Panc1 (cell line): ENCODE results near the gene STUB1. TPM values are rescaled to one million over a fixed set of nuclear protein-coding genes. Genes with fewer than 3 reads are reported as not detected.
A peak's percentile ranks its signal among the peaks of the same experiment; 100 is the strongest.

Experiments used
- ATAC-seq: fragments of 200-7000 bp; cut with Tn5 transposase; 2 replicates; pipeline ENCODE4 v1.9.1; 2020; ENCODE audit warnings: mild to moderate bottlenecking, moderate library complexity
- BruUV-seq: library from RNA; stranded (reverse); fragments of 400-500 nt; replicated peaks from 2 replicates; lab custom pipeline; 2021; lab: Mats Ljungman, UMichigan
- CTCF ChIA-PET: fragments of 300-600 bp; sonication (Branson Sonifier 250); formaldehyde crosslinking; loops from one replicate; lab custom pipeline; 2022; ENCODE audit warnings: antibody characterized with exemption; lab: Charles Lee
- POLR2A ChIA-PET: fragments of 300-600 bp; sonication (Branson Sonifier 250); formaldehyde crosslinking; loops from one replicate; lab custom pipeline; 2022; ENCODE audit warnings: antibody characterized with exemption; lab: Charles Lee
- DNase-seq: peaks from one replicate; pipeline ENCODE4 v3.0.0-alpha.2; 2010; ENCODE audit warnings: low read depth, low spot score
- H3K27ac ChIP-seq: 2 replicates; pipeline ENCODE4 v1.5.1; 2011; ENCODE audit warnings: mild to moderate bottlenecking, low read length, inconsistent platforms
- H3K27me3 ChIP-seq: fragments of 200-500 bp; sonication (Bioruptor generic); 2 replicates; pipeline ENCODE4 v1.6.0; 2014; ENCODE audit warnings: low read length, inconsistent platforms; ENCODE audit not compliant: control insufficient read depth, insufficient read depth
- H3K36me3 ChIP-seq: fragments of 200-500 bp; sonication (Bioruptor generic); 2 replicates; pipeline ENCODE4 v1.5.1; 2014; ENCODE audit warnings: inconsistent platforms, mild to moderate bottlenecking, low read length, moderate library complexity; ENCODE audit not compliant: control insufficient read depth, insufficient read depth
- H3K4me1 ChIP-seq: 2 replicates; pipeline ENCODE4 v1.5.1; 2011; ENCODE audit warnings: inconsistent platforms, mild to moderate bottlenecking, low read length, moderate library complexity; ENCODE audit not compliant: control insufficient read depth, insufficient read depth
- H3K4me3 ChIP-seq, 2 experiments: 2 replicates each; pipeline ENCODE4 v1.5.1; 2011 to 2012; ENCODE audit warnings: low read depth in 2 of 2, low read length in 2 of 2, mild to moderate bottlenecking in 2 of 2, inconsistent platforms in 1 of 2, moderate library complexity in 1 of 2
- H3K9me3 ChIP-seq: fragments of 200-500 bp; sonication (Bioruptor generic); 2 replicates; pipeline ENCODE4 v1.5.1; 2014; ENCODE audit warnings: low read depth, mild to moderate bottlenecking, inconsistent platforms, low read length, moderate library complexity; ENCODE audit not compliant: control insufficient read depth, insufficient read depth
- CTCF ChIP-seq: fragments of 450-650 bp; IDR thresholded peaks from 2 replicates; pipeline ENCODE4 v1.5.1; 2017; ENCODE audit warnings: mild to moderate bottlenecking
- POLR2AphosphoS5 ChIP-seq: IDR thresholded peaks from 2 replicates; pipeline ENCODE4 v1.6.1; 2012; ENCODE audit warnings: mild to moderate bottlenecking, low read depth, low read length, moderate library complexity
- REST ChIP-seq, 2 experiments: IDR thresholded peaks; 2 replicates each; pipeline ENCODE4 v1.6.1; 2011 to 2012; ENCODE audit warnings: low read depth in 2 of 2, control low read depth in 1 of 2, low read length in 1 of 2, mild to moderate bottlenecking in 1 of 2, moderate library complexity in 1 of 2; ENCODE audit not compliant: insufficient read depth in 1 of 2
- SIN3A ChIP-seq: IDR thresholded peaks from 2 replicates; pipeline ENCODE4 v1.6.1; 2012; ENCODE audit warnings: low read depth, mild to moderate bottlenecking, low read length, moderate library complexity, borderline replicate concordance; ENCODE audit not compliant: insufficient read depth
- TCF7L2 ChIP-seq: IDR thresholded peaks from 2 replicates; pipeline ENCODE4 v1.6.1; 2011; ENCODE audit warnings: mild to moderate bottlenecking, low read depth, low read length, inconsistent platforms
- in situ Hi-C: cut with HindIII; loops from 2 replicates; pipeline ENCODE4 v1.10.0; 2016; ENCODE audit warnings: low sequenced_read_pairs, low pct_unique_long_range_greater_than_20kb
- intact Hi-C: fragments of 100-400 bp; cut with micrococcal nuclease; formaldehyde crosslinking; loops from one replicate; pipeline ENCODE4 v1.10.0; 2022; ENCODE audit not compliant: unreplicated experiment
- total RNA-seq: library from RNA; stranded (reverse); gene quantifications from one replicate; pipeline ENCODE4 v1.2.1, GENCODE V29; 2021; ENCODE audit not compliant: unreplicated experiment

The STUB1 gene
- total RNA-seq, 1 experiment from 2014 or later, result 217 TPM

- Histone ChIP-seq H3K27me3 (no peaks in the 10 kb centered on the region), H3K36me3 (no peaks in the 10 kb centered on the region; the same call in 1 of the 2 replicates), H3K4me3 (peak within 1 kb of the TSS; percentile 72 to 77), H3K4me1 (peaks cover 45% of the 10 kb centered on the region), H3K9me3 (no peaks in the 10 kb centered on the region), H3K27ac (peak within 1 kb of the TSS; percentile 93)
- peak; percentile 70 for ATAC-seq
- ChIA-PET POLR2A (interaction anchor here (0.6 to 1.2 kb wide), 2 partner anchors 9 to 285 kb away, joined by 5 to 8 read pairs; no protein-coding TSS in a partner anchor), CTCF (interaction anchor here (0.6 to 1.1 kb wide), 3 partner anchors 9 to 88 kb away, joined by 3 read pairs; no protein-coding TSS in a partner anchor)
- TF ChIP-seq TCF7L2, result no peak
- peak; percentile 31 for TF ChIP-seq POLR2AphosphoS5
- peak in 1 of 2 experiments; percentile 66; a peak in 2 of 4 replicates for TF ChIP-seq REST (IDR thresholded peaks at IDR 0.05; ENCODE audit: insufficient read depth in 1 of 2, low read depth in 2 of 2, low read length in 1 of 2)
- TF ChIP-seq CTCF, result no peak
- TF ChIP-seq SIN3A, result no peak
- no TSS peak for BruUV-seq
- in situ Hi-C loops (no loop called here), intact Hi-C loops (no loop called here)
- DNase-seq, result no peak
These were observed 41.0 kb downstream of the STUB1 start, which contains the start of gene ANTKMT for GRCh38 chr16:720990-721764. TSS of gene ANTKMT (plus strand) at chr16:721146. CDS start at chr16:721275, 129 bp downstream.

GRCh38 chr16:721765-722540, 41.7 kb downstream of the STUB1 start:
- TF ChIP-seq POLR2AphosphoS5, result no peak; the same call in 1 of the 2 replicates
- no peak for TF ChIP-seq REST (IDR thresholded peaks at IDR 0.05; ENCODE audit: insufficient read depth in 1 of 2, low read depth in 2 of 2, low read length in 1 of 2)
- TF ChIP-seq SIN3A, result no peak
- TF ChIP-seq TCF7L2, result no peak
- no peak for TF ChIP-seq CTCF
- TSS peak; percentile 56 for BruUV-seq
- in situ Hi-C loops, result no loop called here

More at GRCh38 chr16:721765-722540, 41.7 kb downstream of the STUB1 start:
- ChIA-PET CTCF (interaction anchor here (0.6 kb wide), 2 partner anchors 18 to 87 kb away, joined by 3 read pairs; no protein-coding TSS in a partner anchor), POLR2A (interaction anchor here (0.6 to 1.2 kb wide), 2 partner anchors 9 to 284 kb away, joined by 5 to 8 read pairs; no protein-coding TSS in a partner anchor)
- Histone ChIP-seq H3K9me3 (no peaks in the 10 kb centered on the region), H3K36me3 (no peaks in the 10 kb centered on the region; the same call in 1 of the 2 replicates), H3K4me3 (peak overlapping the region; percentile 46 to 77), H3K27ac (peak overlapping the region; percentile 72), H3K27me3 (no peaks in the 10 kb centered on the region), H3K4me1 (peaks cover 42% of the 10 kb centered on the region)
- intact Hi-C loops, result no loop called here
- ATAC-seq (no peak), DNase-seq (no peak)
